ENCODE data around the gene FAM53B. TPM values are rescaled to one million over a fixed set of nuclear protein-coding genes. Genes with fewer than 3 reads are reported as not detected.
A peak's percentile ranks its signal among the peaks of the same experiment; 100 is the strongest.

The FAM53B gene
- total RNA-seq, 4 donors from 2014 or later: 41.0 to 110 (median 50.0) TPM

DNA sequence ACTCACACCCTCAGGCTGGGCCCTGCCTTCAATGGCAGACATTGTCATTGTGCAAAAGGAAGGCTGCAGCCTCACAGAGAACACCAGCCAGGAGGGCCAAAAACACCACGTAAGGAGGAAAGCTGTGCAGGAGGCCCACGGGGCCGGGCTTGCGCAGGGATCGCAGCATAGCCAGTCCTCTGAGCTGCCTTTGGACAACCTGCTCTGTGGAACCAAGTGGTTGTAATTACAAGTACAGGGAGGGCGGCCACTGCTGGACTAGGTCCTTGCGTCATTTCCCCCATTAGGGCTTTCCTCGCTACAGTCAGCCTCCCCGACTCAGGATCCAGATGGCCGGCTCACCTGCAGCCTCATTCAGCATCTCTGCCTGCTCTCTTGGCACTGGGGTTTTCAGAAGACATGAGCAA lies 66.9 kb downstream of the FAM53B start:
- peaks cover 16 to 70% (median 20%) of the 10 kb centered on the region in 4 donors for H3K4me1 ChIP-seq
- H3K27ac ChIP-seq: peak overlapping the region in 1 of 4 donors; percentile 30
- DNase-seq: no peak
- in situ Hi-C loops (cut with MboI; ENCODE audit: low pct_ligation_motif_present in 1 of 4, low pct_unique_long_range_greater_than_20kb in 1 of 4, low sequenced_read_pairs in 3 of 4): no loop called here
- TF ChIP-seq, protein P1, sequence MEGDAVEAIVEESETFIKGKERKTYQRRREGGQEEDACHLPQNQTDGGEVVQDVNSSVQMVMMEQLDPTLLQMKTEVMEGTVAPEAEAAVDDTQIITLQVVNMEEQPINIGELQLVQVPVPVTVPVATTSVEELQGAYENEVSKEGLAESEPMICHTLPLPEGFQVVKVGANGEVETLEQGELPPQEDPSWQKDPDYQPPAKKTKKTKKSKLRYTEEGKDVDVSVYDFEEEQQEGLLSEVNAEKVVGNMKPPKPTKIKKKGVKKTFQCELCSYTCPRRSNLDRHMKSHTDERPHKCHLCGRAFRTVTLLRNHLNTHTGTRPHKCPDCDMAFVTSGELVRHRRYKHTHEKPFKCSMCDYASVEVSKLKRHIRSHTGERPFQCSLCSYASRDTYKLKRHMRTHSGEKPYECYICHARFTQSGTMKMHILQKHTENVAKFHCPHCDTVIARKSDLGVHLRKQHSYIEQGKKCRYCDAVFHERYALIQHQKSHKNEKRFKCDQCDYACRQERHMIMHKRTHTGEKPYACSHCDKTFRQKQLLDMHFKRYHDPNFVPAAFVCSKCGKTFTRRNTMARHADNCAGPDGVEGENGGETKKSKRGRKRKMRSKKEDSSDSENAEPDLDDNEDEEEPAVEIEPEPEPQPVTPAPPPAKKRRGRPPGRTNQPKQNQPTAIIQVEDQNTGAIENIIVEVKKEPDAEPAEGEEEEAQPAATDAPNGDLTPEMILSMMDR (IDR thresholded peaks at IDR 0.05): no peak
- no peak for TF ChIP-seq POLR2A (IDR thresholded peaks at IDR 0.05)
- TF ChIP-seq POLR2AphosphoS5 (IDR thresholded peaks at IDR 0.05): no peak
- no peak for TF ChIP-seq EP300 (IDR thresholded peaks at IDR 0.05; ENCODE audit: low read depth)
- H3K9me3 ChIP-seq: no peaks in the 10 kb centered on the region
- H3K27me3 ChIP-seq: no peaks in the 10 kb centered on the region
- no peak overlapping the region for H3K4me3 ChIP-seq
- 90% methylated on average over 10 of the region's 10 CpGs; no CpG with 5 or more reads in 1 of the 2 donors for WGBS, 2 donors (ENCODE audit: low coverage in 1 of 2)
- peaks cover 0 to 12% (median 6%) of the 10 kb centered on the region in 4 donors for H3K36me3 ChIP-seq
- intact Hi-C loops (cut with DNase I; ENCODE audit: low total_unique reads): no loop called here

DNA sequence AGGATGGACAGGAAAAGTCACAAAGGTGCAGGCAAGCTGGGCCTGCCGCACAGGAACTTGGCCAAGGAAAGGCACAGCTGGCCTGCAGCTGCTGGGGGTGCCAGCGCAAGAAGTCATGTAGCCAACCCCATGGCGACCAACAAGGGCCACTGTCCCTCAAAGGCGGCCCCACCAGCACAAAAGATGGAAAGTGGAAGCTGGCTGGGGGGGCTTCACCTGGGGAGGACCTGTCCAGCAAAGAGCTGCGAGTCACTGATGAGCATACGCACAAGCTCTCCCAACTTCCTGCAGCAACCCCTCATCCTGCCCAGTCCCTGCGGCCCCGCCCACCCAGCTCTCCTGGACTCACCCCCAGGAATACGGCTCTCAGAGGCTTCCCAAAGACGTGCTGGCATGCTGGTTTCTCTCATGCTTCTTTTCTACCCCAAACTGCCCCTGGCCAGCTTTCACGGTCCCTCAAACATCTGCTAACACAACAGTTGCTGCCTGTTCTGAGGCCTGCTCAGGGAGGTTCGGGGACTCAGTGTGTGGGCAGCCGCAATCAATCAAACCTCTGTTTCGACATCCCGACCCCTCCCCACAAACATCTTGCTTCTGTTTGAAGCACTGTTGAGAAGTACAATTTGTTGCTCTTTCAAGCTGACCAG lies 67.6 kb downstream of the FAM53B start:
- Histone ChIP-seq H3K4me3 (no peak overlapping the region), H3K27me3 (no peaks in the 10 kb centered on the region), H3K27ac (no peak overlapping the region), H3K9me3 (no peaks in the 10 kb centered on the region), H3K4me1 (peaks cover 16 to 78% (median 23%) of the 10 kb centered on the region in 4 donors), H3K36me3 (peaks cover 0 to 6% (median 1%) of the 10 kb centered on the region in 4 donors)
- in situ Hi-C loops (cut with MboI; ENCODE audit: low pct_ligation_motif_present in 1 of 4, low pct_unique_long_range_greater_than_20kb in 1 of 4, low sequenced_read_pairs in 3 of 4) (no loop called here), intact Hi-C loops (cut with DNase I; ENCODE audit: low total_unique reads) (no loop called here)
- DNase-seq: no peak
- WGBS, 2 donors (ENCODE audit: low coverage in 1 of 2): 82% methylated on average over 13 of the region's 15 CpGs; no CpG with 5 or more reads in 1 of the 2 donors
- TF ChIP-seq POLR2A (IDR thresholded peaks at IDR 0.05) (no peak), POLR2AphosphoS5 (IDR thresholded peaks at IDR 0.05) (no peak), EP300 (IDR thresholded peaks at IDR 0.05; ENCODE audit: low read depth) (no peak)
- TF ChIP-seq, protein P1 (IDR thresholded peaks at IDR 0.05): no peak

DNA sequence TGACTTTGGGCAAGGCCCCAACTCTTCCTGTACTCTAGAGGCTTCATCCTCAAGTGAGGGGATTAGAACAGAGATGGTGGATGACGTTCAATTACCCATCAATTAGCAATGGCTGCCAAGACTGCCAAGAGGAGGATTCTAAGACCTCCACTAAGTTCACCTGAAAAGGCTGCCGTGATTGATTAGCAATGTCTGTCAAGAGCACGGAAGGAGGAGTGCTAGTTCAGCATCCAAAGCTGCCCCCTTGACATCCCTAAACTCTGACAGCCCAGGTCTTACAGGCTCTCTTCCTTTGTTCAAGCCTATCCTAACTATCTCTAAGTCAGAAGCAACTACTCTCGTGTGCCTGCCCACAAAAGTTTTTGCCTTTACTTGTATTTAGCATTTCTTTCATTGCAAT lies 68.4 kb downstream of the FAM53B start:
- WGBS, 2 donors (ENCODE audit: low coverage in 1 of 2): 94% methylated on average over 2 to 4 of the region's 4 CpGs
- H3K36me3 ChIP-seq: no peaks in the 10 kb centered on the region
- H3K9me3 ChIP-seq: no peaks in the 10 kb centered on the region
- TF ChIP-seq POLR2AphosphoS5 (IDR thresholded peaks at IDR 0.05) (no peak), EP300 (IDR thresholded peaks at IDR 0.05; ENCODE audit: low read depth) (no peak), POLR2A (IDR thresholded peaks at IDR 0.05) (no peak)
- TF ChIP-seq, protein P1 (IDR thresholded peaks at IDR 0.05): no peak
- H3K4me3 ChIP-seq: no peak overlapping the region
- DNase-seq: no peak
- in situ Hi-C loops (cut with MboI; ENCODE audit: low pct_ligation_motif_present in 1 of 4, low pct_unique_long_range_greater_than_20kb in 1 of 4, low sequenced_read_pairs in 3 of 4) (no loop called here), intact Hi-C loops (cut with DNase I; ENCODE audit: low total_unique reads) (no loop called here)
- H3K27ac ChIP-seq: no peak overlapping the region
- H3K27me3 ChIP-seq: no peaks in the 10 kb centered on the region
- peaks cover 16 to 81% (median 23%) of the 10 kb centered on the region in 4 donors for H3K4me1 ChIP-seq

DNA sequence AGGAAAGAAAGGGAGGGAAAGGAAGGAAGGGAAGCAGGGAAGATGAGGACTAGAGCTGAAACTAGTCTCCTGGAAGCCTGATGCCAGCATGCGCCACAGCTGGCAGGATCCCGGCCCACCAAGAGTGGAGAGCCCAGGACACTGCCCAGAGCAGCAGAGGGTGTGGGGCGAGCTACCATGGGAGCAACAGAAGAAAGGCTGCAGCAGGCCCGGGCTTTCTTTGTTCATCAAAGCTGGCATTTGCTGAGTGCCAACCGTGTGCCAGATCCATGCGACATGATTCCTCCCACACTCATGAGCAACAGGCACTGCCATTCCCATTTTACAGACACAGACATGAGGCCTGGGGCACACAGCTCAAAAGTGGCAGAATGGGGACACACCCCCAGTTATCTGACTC lies 68.9 kb downstream of the FAM53B start:
- H3K27me3 ChIP-seq: no peaks in the 10 kb centered on the region
- in situ Hi-C loops (cut with MboI; ENCODE audit: low pct_ligation_motif_present in 1 of 4, low pct_unique_long_range_greater_than_20kb in 1 of 4, low sequenced_read_pairs in 3 of 4): no loop called here
- WGBS, 2 donors (ENCODE audit: low coverage in 1 of 2): 94 to 100% methylated on average over 1 to 6 of the region's 6 CpGs
- TF ChIP-seq POLR2A (IDR thresholded peaks at IDR 0.05): no peak
- TF ChIP-seq POLR2AphosphoS5 (IDR thresholded peaks at IDR 0.05): no peak
- TF ChIP-seq, protein P1 (IDR thresholded peaks at IDR 0.05): no peak
- TF ChIP-seq EP300 (IDR thresholded peaks at IDR 0.05; ENCODE audit: low read depth): no peak
- intact Hi-C loops (cut with DNase I; ENCODE audit: low total_unique reads): no loop called here
- H3K9me3 ChIP-seq: no peaks in the 10 kb centered on the region
- no peak for DNase-seq
- no peak overlapping the region for H3K27ac ChIP-seq
- H3K4me1 ChIP-seq: peaks cover 16 to 76% (median 23%) of the 10 kb centered on the region in 4 donors
- H3K36me3 ChIP-seq: no peaks in the 10 kb centered on the region
- no peak overlapping the region for H3K4me3 ChIP-seq
